ENCODE results near the gene CYP4F2.
"Not testable (repeated sequence)": the region's sequence is repeated elsewhere in the genome, so short reads cannot be mapped to it uniquely, and the experiment has no call there.

CYP4F2 gene

GRCh38 chr19:15864824-15865223 is 33.0 kb downstream of the CYP4F2 start:
- no peak overlapping the region for H3K27ac ChIP-seq
- no peak for TF ChIP-seq CTCF (IDR thresholded peaks at IDR 0.05)
- TF ChIP-seq ZFX (IDR thresholded peaks at IDR 0.05; ENCODE audit: borderline replicate concordance), result no peak

- TF ChIP-seq CTCF (IDR thresholded peaks at IDR 0.05) (no peak), ZFX (IDR thresholded peaks at IDR 0.05; ENCODE audit: borderline replicate concordance) (no peak)
Observed at GRCh38 chr19:15863272-15863671, 34.6 kb downstream of the CYP4F2 start.

GRCh38 chr19:15862444-15862843 is 35.4 kb downstream of the CYP4F2 start:
- H3K27ac ChIP-seq, result no peak overlapping the region
- TF ChIP-seq CTCF (IDR thresholded peaks at IDR 0.05), result no peak
- no peak for TF ChIP-seq ZFX (IDR thresholded peaks at IDR 0.05; ENCODE audit: borderline replicate concordance)

More at GRCh38 chr19:15863272-15863671, 34.6 kb downstream of the CYP4F2 start:
- H3K27ac ChIP-seq, result no peak overlapping the region

- TF ChIP-seq CTCF (IDR thresholded peaks at IDR 0.05) (no peak), ZFX (IDR thresholded peaks at IDR 0.05; ENCODE audit: borderline replicate concordance) (no peak)
- no peak overlapping the region for H3K27ac ChIP-seq
Observed at GRCh38 chr19:15860522-15860921, 37.4 kb downstream of the CYP4F2 start.

- TF ChIP-seq CTCF (IDR thresholded peaks at IDR 0.05), result no peak
- TF ChIP-seq ZFX (IDR thresholded peaks at IDR 0.05; ENCODE audit: borderline replicate concordance), result no peak
- no peak overlapping the region for H3K27ac ChIP-seq
Observed at GRCh38 chr19:15859187-15859586, 38.7 kb downstream of the CYP4F2 start.

- H3K27ac ChIP-seq, result no peak overlapping the region
- TF ChIP-seq CTCF (IDR thresholded peaks at IDR 0.05) (no peak), ZFX (IDR thresholded peaks at IDR 0.05; ENCODE audit: borderline replicate concordance) (no peak)
Observed at GRCh38 chr19:15850385-15850784, 47.5 kb downstream of the CYP4F2 start.

GRCh38 chr19:15846923-15847322 is 51.0 kb downstream of the CYP4F2 start:
- no peak for TF ChIP-seq CTCF (IDR thresholded peaks at IDR 0.05)
- TF ChIP-seq ZFX (IDR thresholded peaks at IDR 0.05; ENCODE audit: borderline replicate concordance), result no peak
- no peak overlapping the region for H3K27ac ChIP-seq

GRCh38 chr19:15843894-15844222 is 54.0 kb downstream of the CYP4F2 start:
- H3K27ac ChIP-seq, result not testable (repeated sequence)
